HG03457 (cell line): ENCODE results near the gene TCEAL1.
A peak's percentile ranks its signal among the peaks of the same experiment; 100 is the strongest.
"Not testable (repeated sequence)": the region's sequence is repeated elsewhere in the genome, so short reads cannot be mapped to it uniquely, and the experiment has no call there.

Experiments used
- ATAC-seq: cut with Tn5 transposase; IDR thresholded peaks from one replicate; pipeline ENCODE4 v1.9.1; 2021; ENCODE audit warnings: moderate number of reproducible peaks; ENCODE audit not compliant: unreplicated experiment

Gene TCEAL1

GRCh38 chrX:103628386-103629317 is at the start of gene TCEAL1:
TSS of gene TCEAL1 (plus strand) at chrX:103628975. CDS start at chrX:103629917, 942 bp downstream.
- ATAC-seq, result peak; percentile 57

- no peak for ATAC-seq
These were observed 44.2 kb upstream of the TCEAL1 start for GRCh38 chrX:103584596-103584995.

- peak; percentile 89 for ATAC-seq
These were observed 43.1 kb upstream of the TCEAL1 start, which contains the start of gene TCEAL4 for GRCh38 chrX:103585411-103586313. TSS of gene TCEAL4 (plus strand) at chrX:103585515. CDS start at chrX:103586676, 1,161 bp downstream.

- ATAC-seq, result no peak
These were observed 42.5 kb upstream of the TCEAL1 start for GRCh38 chrX:103586314-103586646.

- no peak for ATAC-seq
These were observed 42.1 kb upstream of the TCEAL1 start for GRCh38 chrX:103586659-103587058.

GRCh38 chrX:103592295-103592694 is 36.5 kb upstream of the TCEAL1 start:
- not testable (repeated sequence) for ATAC-seq

- ATAC-seq, result not testable (repeated sequence)
These were observed 33.6 kb upstream of the TCEAL1 start for GRCh38 chrX:103595202-103595601.

- ATAC-seq, result peak; percentile 63
These were observed 21.1 kb upstream of the TCEAL1 start, which contains the start of gene TCEAL3 for GRCh38 chrX:103607364-103608305. TSS of gene TCEAL3 (plus strand) at chrX:103607963. CDS start at chrX:103609065, 1,102 bp downstream.

GRCh38 chrX:103608306-103608963 is 20.3 kb upstream of the TCEAL1 start:
- ATAC-seq, result peak; percentile 13

GRCh38 chrX:103610282-103610681 is 18.5 kb upstream of the TCEAL1 start:
- ATAC-seq, result no peak

GRCh38 chrX:103613362-103613890 is 15.3 kb upstream of the TCEAL1 start:
- no peak for ATAC-seq

- ATAC-seq, result no peak
These were observed 13.8 kb upstream of the TCEAL1 start for GRCh38 chrX:103614999-103615398.

GRCh38 chrX:103615781-103616371 is 12.9 kb upstream of the TCEAL1 start:
- ATAC-seq, result no peak

GRCh38 chrX:103616676-103617186 is 12.0 kb upstream of the TCEAL1 start:
- ATAC-seq, result no peak

GRCh38 chrX:103624111-103624510 is 4.7 kb upstream of the TCEAL1 start:
- ATAC-seq, result no peak

GRCh38 chrX:103626855-103627254 is 1.9 kb upstream of the TCEAL1 start:
- no peak for ATAC-seq

- ATAC-seq, result no peak
These were observed 769 bp downstream of the TCEAL1 start for GRCh38 chrX:103629318-103630170.

GRCh38 chrX:103630171-103630511 is 1.4 kb downstream of the TCEAL1 start:
- no peak for ATAC-seq
